ENCODE results near the gene LRIG1.

- no peak for TF ChIP-seq POLR2AphosphoS5 (IDR thresholded peaks at IDR 0.05; ENCODE audit: low read depth)
- TF ChIP-seq CTCF (IDR thresholded peaks at IDR 0.05; ENCODE audit: insufficient read depth, low read length), result no peak
- TF ChIP-seq REST (IDR thresholded peaks at IDR 0.05; ENCODE audit: insufficient replicate concordance, low read depth), result no peak
- TF ChIP-seq SPI1 (IDR thresholded peaks at IDR 0.05; ENCODE audit: borderline replicate concordance, low read depth), result no peak
- TF ChIP-seq GABPA (IDR thresholded peaks at IDR 0.05; ENCODE audit: low read depth), result no peak
Observed at GRCh38 chr3:66428733-66429132, 72.1 kb downstream of the LRIG1 start.
